ENCODE measurements around the gene TCF7L1.

The TCF7L1 gene

GRCh38 chr2:85158559-85159273, 25.5 kb downstream of the TCF7L1 start:
- TF ChIP-seq TAF1 (IDR thresholded peaks at IDR 0.05; ENCODE audit: low read depth) (no peak), RAD21 (IDR thresholded peaks at IDR 0.05; ENCODE audit: low read depth) (no peak), MAX (IDR thresholded peaks at IDR 0.05) (no peak)

- TF ChIP-seq FOXM1 (IDR thresholded peaks at IDR 0.05; ENCODE audit: borderline replicate concordance, low read depth) (no peak), USF1 (IDR thresholded peaks at IDR 0.05) (no peak), EGR1 (IDR thresholded peaks at IDR 0.05) (no peak), EP300 (IDR thresholded peaks at IDR 0.05; ENCODE audit: borderline replicate concordance) (no peak), MAX (IDR thresholded peaks at IDR 0.05) (no peak), CEBPB (IDR thresholded peaks at IDR 0.05) (no peak), ZBTB7A (IDR thresholded peaks at IDR 0.05; ENCODE audit: low read depth) (no peak), CREB1 (IDR thresholded peaks at IDR 0.05; ENCODE audit: low read depth) (no peak), NFIC (IDR thresholded peaks at IDR 0.05) (no peak), TEAD4 (IDR thresholded peaks at IDR 0.05) (no peak), RAD21 (IDR thresholded peaks at IDR 0.05; ENCODE audit: low read depth) (no peak), YY1 (IDR thresholded peaks at IDR 0.05; ENCODE audit: low read depth) (no peak), TAF1 (IDR thresholded peaks at IDR 0.05; ENCODE audit: low read depth) (no peak)
These were observed 26.4 kb downstream of the TCF7L1 start for GRCh38 chr2:85159589-85159988.

- TF ChIP-seq MAX (IDR thresholded peaks at IDR 0.05) (no peak), NFIC (IDR thresholded peaks at IDR 0.05) (no peak), TAF1 (IDR thresholded peaks at IDR 0.05; ENCODE audit: low read depth) (no peak), CEBPB (IDR thresholded peaks at IDR 0.05) (no peak), FOXM1 (IDR thresholded peaks at IDR 0.05; ENCODE audit: borderline replicate concordance, low read depth) (no peak), CREB1 (IDR thresholded peaks at IDR 0.05; ENCODE audit: low read depth) (no peak), RAD21 (IDR thresholded peaks at IDR 0.05; ENCODE audit: low read depth) (no peak), EGR1 (IDR thresholded peaks at IDR 0.05) (no peak), TEAD4 (IDR thresholded peaks at IDR 0.05) (no peak), EP300 (IDR thresholded peaks at IDR 0.05; ENCODE audit: borderline replicate concordance) (no peak), TCF12 (IDR thresholded peaks at IDR 0.05; ENCODE audit: low read depth) (no peak)
These were observed 28.1 kb downstream of the TCF7L1 start for GRCh38 chr2:85160966-85161960.

GRCh38 chr2:85162746-85163301, 29.6 kb downstream of the TCF7L1 start:
- TF ChIP-seq REST (IDR thresholded peaks at IDR 0.05; ENCODE audit: low read depth) (no peak), CEBPB (IDR thresholded peaks at IDR 0.05) (no peak), RAD21 (IDR thresholded peaks at IDR 0.05; ENCODE audit: low read depth) (no peak), USF1 (IDR thresholded peaks at IDR 0.05) (no peak), YY1 (IDR thresholded peaks at IDR 0.05; ENCODE audit: low read depth) (no peak), TAF1 (IDR thresholded peaks at IDR 0.05; ENCODE audit: low read depth) (no peak), FOXM1 (IDR thresholded peaks at IDR 0.05; ENCODE audit: borderline replicate concordance, low read depth) (no peak), CREB1 (IDR thresholded peaks at IDR 0.05; ENCODE audit: low read depth) (no peak)

GRCh38 chr2:85163675-85164074, 30.5 kb downstream of the TCF7L1 start:
- TF ChIP-seq NFIC (IDR thresholded peaks at IDR 0.05) = no peak

- TF ChIP-seq EGR1 (IDR thresholded peaks at IDR 0.05) = no peak
- TF ChIP-seq TCF12 (IDR thresholded peaks at IDR 0.05; ENCODE audit: low read depth) = no peak
- no peak for TF ChIP-seq CREB1 (IDR thresholded peaks at IDR 0.05; ENCODE audit: low read depth)
- no peak for TF ChIP-seq USF1 (IDR thresholded peaks at IDR 0.05)
- no peak for TF ChIP-seq EP300 (IDR thresholded peaks at IDR 0.05; ENCODE audit: borderline replicate concordance)
- TF ChIP-seq ZBTB7A (IDR thresholded peaks at IDR 0.05; ENCODE audit: low read depth) = no peak
- no peak for TF ChIP-seq NFIC (IDR thresholded peaks at IDR 0.05)
These were observed 31.0 kb downstream of the TCF7L1 start for GRCh38 chr2:85164145-85164569.
